DOHH2 (cell line): Measurements from ENCODE around the gene WDR87.

Experiments used
- EZH2phosphoT487 ChIP-seq: fragments of 200-600 bp; sonication (generic); IDR thresholded peaks from 2 replicates; pipeline ENCODE4 v1.6.1; 2017; ENCODE audit warnings: borderline replicate concordance, mild to moderate bottlenecking, antibody characterized with exemption, low read length, moderate library complexity, mixed read lengths
- TF ChIP-seq, protein P1 (sequence below): fragments of 200-600 bp; sonication (generic); IDR thresholded peaks from one replicate; pipeline ENCODE4 v1.5.1; 2014; ENCODE audit warnings: antibody characterized with exemption, mild to moderate bottlenecking, low read depth, low read length; ENCODE audit not compliant: poor library complexity, severe bottlenecking

DNA sequence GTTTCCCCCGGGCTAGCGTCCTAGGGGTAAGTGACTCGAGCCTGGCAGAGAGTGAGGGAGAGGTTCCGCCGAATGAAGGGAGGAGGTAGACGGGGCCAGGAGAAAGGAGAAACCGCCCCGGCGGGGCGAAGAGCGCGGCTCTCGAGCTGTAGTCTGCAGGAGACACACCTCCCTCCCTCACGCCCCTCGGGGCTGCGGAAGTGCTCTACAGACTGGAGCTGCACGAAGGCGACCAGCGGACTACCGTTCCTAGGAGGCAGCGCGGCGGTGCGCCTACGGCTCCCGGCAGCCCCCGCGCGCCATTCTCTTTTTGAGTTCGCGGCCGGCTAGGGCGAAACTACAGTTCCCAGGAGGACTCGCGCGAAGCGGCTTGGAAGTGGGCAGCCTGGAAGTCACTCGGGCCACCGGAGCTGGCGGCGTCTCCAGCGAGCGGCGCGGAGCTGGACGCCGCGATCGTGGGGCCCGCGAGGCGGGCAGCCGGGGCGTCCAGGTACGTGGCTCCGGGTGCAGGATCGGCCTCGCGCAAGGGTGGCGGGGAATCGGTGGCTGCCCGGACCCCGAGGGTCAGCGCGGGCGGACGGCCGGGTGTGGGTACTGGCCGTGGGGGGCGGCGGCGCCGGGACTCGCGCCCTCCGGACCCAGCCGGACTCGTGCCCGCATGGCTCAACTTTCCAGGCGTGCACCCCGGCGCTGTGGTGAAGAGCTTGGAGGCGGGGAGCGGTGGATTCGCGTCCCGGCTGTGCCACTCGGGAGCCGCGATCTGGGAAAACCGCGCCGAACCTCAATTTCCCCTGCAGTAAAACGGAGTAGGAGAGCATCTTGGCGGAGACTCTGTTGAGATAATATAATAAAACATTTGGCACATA lies 708 bp upstream of the WDR87 start, which contains the start of gene SIPA1L3:
- TF ChIP-seq, protein P1, sequence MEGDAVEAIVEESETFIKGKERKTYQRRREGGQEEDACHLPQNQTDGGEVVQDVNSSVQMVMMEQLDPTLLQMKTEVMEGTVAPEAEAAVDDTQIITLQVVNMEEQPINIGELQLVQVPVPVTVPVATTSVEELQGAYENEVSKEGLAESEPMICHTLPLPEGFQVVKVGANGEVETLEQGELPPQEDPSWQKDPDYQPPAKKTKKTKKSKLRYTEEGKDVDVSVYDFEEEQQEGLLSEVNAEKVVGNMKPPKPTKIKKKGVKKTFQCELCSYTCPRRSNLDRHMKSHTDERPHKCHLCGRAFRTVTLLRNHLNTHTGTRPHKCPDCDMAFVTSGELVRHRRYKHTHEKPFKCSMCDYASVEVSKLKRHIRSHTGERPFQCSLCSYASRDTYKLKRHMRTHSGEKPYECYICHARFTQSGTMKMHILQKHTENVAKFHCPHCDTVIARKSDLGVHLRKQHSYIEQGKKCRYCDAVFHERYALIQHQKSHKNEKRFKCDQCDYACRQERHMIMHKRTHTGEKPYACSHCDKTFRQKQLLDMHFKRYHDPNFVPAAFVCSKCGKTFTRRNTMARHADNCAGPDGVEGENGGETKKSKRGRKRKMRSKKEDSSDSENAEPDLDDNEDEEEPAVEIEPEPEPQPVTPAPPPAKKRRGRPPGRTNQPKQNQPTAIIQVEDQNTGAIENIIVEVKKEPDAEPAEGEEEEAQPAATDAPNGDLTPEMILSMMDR, result no peak
- TF ChIP-seq EZH2phosphoT487, result no peak
